GM12878 (cell line): ENCODE measurements around the gene ZNF691. TPM values are rescaled to one million over a fixed set of nuclear protein-coding genes. Genes with fewer than 3 reads are reported as not detected.
A peak's percentile ranks its signal among the peaks of the same experiment; 100 is the strongest.

ENCODE experiments used
- ASH2L ChIP-seq: fragments of 300-600, 200-600 bp; sonication (generic); IDR thresholded peaks from 2 replicates; pipeline ENCODE4 v1.6.1; 2017; ENCODE audit warnings: low read depth, mild to moderate bottlenecking, borderline replicate concordance
- BRCA1 ChIP-seq: IDR thresholded peaks from 2 replicates; pipeline ENCODE4 v1.6.1; 2011; ENCODE audit warnings: low read depth, low read length, improper control_type of control experiment
- CBFB ChIP-seq: IDR thresholded peaks from 2 replicates; pipeline ENCODE4 v1.6.1; 2016; ENCODE audit warnings: antibody characterized with exemption, low read depth
- CHD2 ChIP-seq: IDR thresholded peaks from 2 replicates; pipeline ENCODE4 v1.6.1; 2011; ENCODE audit warnings: low read depth, low read length, improper control_type of control experiment, borderline replicate concordance
- FOXM1 ChIP-seq: IDR thresholded peaks from 2 replicates; pipeline ENCODE4 v1.6.1; 2012; ENCODE audit warnings: low read depth, mild to moderate bottlenecking, inconsistent platforms, low read length, moderate library complexity
- GATAD2B ChIP-seq: fragments of 450-650 bp; conservative IDR thresholded peaks from 2 replicates; pipeline ENCODE4 v1.6.1; 2017; ENCODE audit warnings: low read depth, mild to moderate bottlenecking, moderate library complexity
- HDAC2 ChIP-seq: fragments of 200-600 bp; sonication (generic); IDR thresholded peaks from 2 replicates; pipeline ENCODE4 v1.6.1; 2017
- JUNB ChIP-seq: IDR thresholded peaks from 2 replicates; pipeline ENCODE4 v1.6.1; 2016; ENCODE audit warnings: antibody characterized with exemption, mild to moderate bottlenecking
- MEF2A ChIP-seq: IDR thresholded peaks from 2 replicates; pipeline ENCODE4 v1.6.1; 2011; ENCODE audit warnings: low read depth, mild to moderate bottlenecking, low read length, moderate library complexity; ENCODE audit not compliant: insufficient read depth
- MEF2B ChIP-seq: fragments of 450-650 bp; IDR thresholded peaks from 2 replicates; pipeline ENCODE4 v1.6.1; 2018; ENCODE audit warnings: mild to moderate bottlenecking, moderate library complexity; ENCODE audit not compliant: partially characterized antibody, poor library complexity, severe bottlenecking
- MTA2 ChIP-seq: fragments of 450-650 bp; IDR thresholded peaks from 2 replicates; pipeline ENCODE4 v1.6.1; 2016; ENCODE audit warnings: low read depth, mild to moderate bottlenecking, moderate library complexity
- NFIC ChIP-seq: IDR thresholded peaks from 2 replicates; pipeline ENCODE4 v1.6.1; 2012; ENCODE audit warnings: low read depth, mild to moderate bottlenecking, inconsistent platforms, low read length, moderate library complexity
- NFXL1 ChIP-seq: fragments of 450-650 bp; IDR thresholded peaks from 2 replicates; pipeline ENCODE4 v1.6.1; 2017; ENCODE audit warnings: antibody characterized with exemption, mild to moderate bottlenecking, borderline replicate concordance
- NRF1 ChIP-seq: conservative IDR thresholded peaks from 2 replicates; pipeline ENCODE4 v1.6.1; 2011; ENCODE audit warnings: mild to moderate bottlenecking, low read depth, low read length, improper control_type of control experiment
- POLR2AphosphoS5 ChIP-seq: IDR thresholded peaks from 2 replicates; pipeline ENCODE4 v1.6.1; 2011; ENCODE audit warnings: mild to moderate bottlenecking, low read length, inconsistent platforms
- RAD21 ChIP-seq: IDR thresholded peaks from 2 replicates; pipeline ENCODE4 v1.6.1; 2011; ENCODE audit warnings: mild to moderate bottlenecking, low read depth, low read length, moderate library complexity; ENCODE audit not compliant: insufficient read depth
- SPI1 ChIP-seq: IDR thresholded peaks from 2 replicates; pipeline ENCODE4 v1.6.1; 2011; ENCODE audit warnings: low read depth, mild to moderate bottlenecking, low read length, moderate library complexity, borderline replicate concordance; ENCODE audit not compliant: insufficient read depth
- SREBF2 ChIP-seq: IDR thresholded peaks from 2 replicates; pipeline ENCODE4 v1.6.1; 2012; ENCODE audit warnings: mild to moderate bottlenecking, low read length
- SRF ChIP-seq, 2 experiments: IDR thresholded peaks; 2 replicates each; pipeline ENCODE4 v1.6.1; 2011; ENCODE audit warnings: low read depth in 2 of 2, low read length in 2 of 2, mild to moderate bottlenecking in 1 of 2, moderate library complexity in 1 of 2
- YBX1 ChIP-seq: fragments of 450-650 bp; IDR thresholded peaks from 2 replicates; pipeline ENCODE4 v1.6.1; 2016; ENCODE audit warnings: antibody characterized with exemption
- ZNF274 ChIP-seq: IDR thresholded peaks from one replicate; pipeline ENCODE4 v1.8.0; 2011; ENCODE audit not compliant: insufficient read length, insufficient read depth
- polyA plus RNA-seq, 11 experiments: library from polyadenylated mRNA; depleted of rRNA in 4 of 11; unstranded in 6 of 11; stranded (reverse) in 5 of 11; fragments of >200 nt; fragmentation: Nextera tagmentation in 4 of 11; fragmentation: Illumina TruSeq in 1 of 11; extraction: Ambion mirVana in 4 of 11; extraction: Trizol in 1 of 11; gene quantifications; 1 replicate in 1 of 11; 2 replicates in 10 of 11; pipeline versions ENCODE4 v1.2.1 to v1.2.3, GENCODE V29; 2011 to 2016; ENCODE audit warnings: inconsistent platforms in 2 of 11, missing spikeins in 2 of 11, low read depth in 1 of 11
- total RNA-seq, 4 experiments: library from RNA; depleted of rRNA in 3 of 4; stranded (reverse); fragments of >200 nt in 3 of 4; fragmentation: Illumina TruSeq in 1 of 4; extraction: Trizol in 1 of 4; gene quantifications; 2 replicates each; pipeline versions ENCODE4 v1.2.1 to v1.2.3, GENCODE V29; 2013 to 2021
- TF ChIP-seq, protein P1 (sequence below): fragments of 450-650 bp; IDR thresholded peaks from 2 replicates; pipeline ENCODE4 v1.6.1; 2017; ENCODE audit warnings: mild to moderate bottlenecking, low read depth, inconsistent platforms; ENCODE audit not compliant: poor library complexity, severe bottlenecking
- TF ChIP-seq, protein P2 (sequence below): fragments of 450-650 bp; IDR thresholded peaks from 2 replicates; pipeline ENCODE4 v1.6.1; 2017; ENCODE audit warnings: borderline replicate concordance
- TF ChIP-seq, protein P3 (sequence below): fragments of 450-650 bp; IDR thresholded peaks from 2 replicates; pipeline ENCODE4 v1.6.1; 2017; ENCODE audit warnings: mild to moderate bottlenecking
- TF ChIP-seq, protein P4 (sequence below): IDR thresholded peaks from 2 replicates; pipeline ENCODE4 v1.6.1; 2011; ENCODE audit warnings: low read depth, low read length, improper control_type of control experiment, borderline replicate concordance

ZNF691 gene
- total and polyA plus RNA-seq, 10 of the 15 experiments (the other 5 are each of a cell fraction or from before 2014, with no cell fraction given), result 8.5 to 16.2 (median 12.2) TPM

DNA sequence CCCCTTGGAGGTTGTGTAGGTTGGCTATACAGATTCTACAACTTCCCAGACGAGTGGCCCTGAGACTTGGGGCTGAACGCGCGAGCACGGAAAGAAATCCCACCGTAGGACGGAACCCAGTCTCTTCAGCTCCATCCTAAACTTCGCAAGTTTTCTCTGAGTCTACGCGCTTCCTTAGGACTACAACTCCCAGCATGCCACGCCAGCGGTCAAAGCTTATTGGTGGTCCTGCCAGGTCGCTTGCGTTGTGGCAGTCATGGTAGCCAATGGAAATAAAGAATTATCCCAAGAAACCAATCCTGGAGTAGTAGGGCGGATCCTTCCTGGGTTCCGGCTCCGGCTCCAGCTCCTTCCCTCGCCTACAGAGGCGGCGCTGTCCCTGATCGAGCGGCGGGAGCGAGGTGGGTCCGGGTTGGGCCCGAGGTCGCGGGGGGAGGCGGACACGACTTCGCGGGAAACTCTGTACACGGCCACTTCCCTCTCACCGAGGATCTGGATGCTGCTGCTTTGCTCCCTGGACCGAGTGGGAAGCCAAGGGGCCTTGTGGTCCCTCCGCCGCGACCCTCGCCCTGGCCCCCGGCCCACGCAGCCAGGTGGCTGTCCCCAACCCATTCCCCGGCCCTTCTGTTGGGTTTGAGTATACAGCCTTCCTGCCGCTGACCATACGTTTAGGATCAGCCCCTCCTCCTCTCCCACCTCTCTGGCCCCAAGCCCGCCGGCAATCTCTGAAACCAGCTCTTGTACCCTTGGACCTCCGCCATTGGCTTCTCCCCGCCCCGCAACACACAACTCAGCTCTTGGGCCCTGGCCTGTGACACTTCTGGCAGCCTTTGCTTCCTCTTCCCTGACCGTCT lies at the start of gene ZNF691 (continued):
- TF ChIP-seq, protein P1, sequence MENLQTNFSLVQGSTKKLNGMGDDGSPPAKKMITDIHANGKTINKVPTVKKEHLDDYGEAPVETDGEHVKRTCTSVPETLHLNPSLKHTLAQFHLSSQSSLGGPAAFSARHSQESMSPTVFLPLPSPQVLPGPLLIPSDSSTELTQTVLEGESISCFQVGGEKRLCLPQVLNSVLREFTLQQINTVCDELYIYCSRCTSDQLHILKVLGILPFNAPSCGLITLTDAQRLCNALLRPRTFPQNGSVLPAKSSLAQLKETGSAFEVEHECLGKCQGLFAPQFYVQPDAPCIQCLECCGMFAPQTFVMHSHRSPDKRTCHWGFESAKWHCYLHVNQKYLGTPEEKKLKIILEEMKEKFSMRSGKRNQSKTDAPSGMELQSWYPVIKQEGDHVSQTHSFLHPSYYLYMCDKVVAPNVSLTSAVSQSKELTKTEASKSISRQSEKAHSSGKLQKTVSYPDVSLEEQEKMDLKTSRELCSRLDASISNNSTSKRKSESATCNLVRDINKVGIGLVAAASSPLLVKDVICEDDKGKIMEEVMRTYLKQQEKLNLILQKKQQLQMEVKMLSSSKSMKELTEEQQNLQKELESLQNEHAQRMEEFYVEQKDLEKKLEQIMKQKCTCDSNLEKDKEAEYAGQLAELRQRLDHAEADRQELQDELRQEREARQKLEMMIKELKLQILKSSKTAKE, result peak; percentile 72
- no peak for TF ChIP-seq MEF2A
- TF ChIP-seq SREBF2, result 0 out of 2 replicates have a peak, but pooled peaks have one; percentile 29
- no peak for TF ChIP-seq NFXL1
- TF ChIP-seq POLR2AphosphoS5, result peak; percentile 83
- TF ChIP-seq, protein P2, sequence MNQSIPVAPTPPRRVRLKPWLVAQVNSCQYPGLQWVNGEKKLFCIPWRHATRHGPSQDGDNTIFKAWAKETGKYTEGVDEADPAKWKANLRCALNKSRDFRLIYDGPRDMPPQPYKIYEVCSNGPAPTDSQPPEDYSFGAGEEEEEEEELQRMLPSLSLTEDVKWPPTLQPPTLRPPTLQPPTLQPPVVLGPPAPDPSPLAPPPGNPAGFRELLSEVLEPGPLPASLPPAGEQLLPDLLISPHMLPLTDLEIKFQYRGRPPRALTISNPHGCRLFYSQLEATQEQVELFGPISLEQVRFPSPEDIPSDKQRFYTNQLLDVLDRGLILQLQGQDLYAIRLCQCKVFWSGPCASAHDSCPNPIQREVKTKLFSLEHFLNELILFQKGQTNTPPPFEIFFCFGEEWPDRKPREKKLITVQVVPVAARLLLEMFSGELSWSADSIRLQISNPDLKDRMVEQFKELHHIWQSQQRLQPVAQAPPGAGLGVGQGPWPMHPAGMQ, result no peak
- TF ChIP-seq RAD21, result no peak
- TF ChIP-seq, protein P3, sequence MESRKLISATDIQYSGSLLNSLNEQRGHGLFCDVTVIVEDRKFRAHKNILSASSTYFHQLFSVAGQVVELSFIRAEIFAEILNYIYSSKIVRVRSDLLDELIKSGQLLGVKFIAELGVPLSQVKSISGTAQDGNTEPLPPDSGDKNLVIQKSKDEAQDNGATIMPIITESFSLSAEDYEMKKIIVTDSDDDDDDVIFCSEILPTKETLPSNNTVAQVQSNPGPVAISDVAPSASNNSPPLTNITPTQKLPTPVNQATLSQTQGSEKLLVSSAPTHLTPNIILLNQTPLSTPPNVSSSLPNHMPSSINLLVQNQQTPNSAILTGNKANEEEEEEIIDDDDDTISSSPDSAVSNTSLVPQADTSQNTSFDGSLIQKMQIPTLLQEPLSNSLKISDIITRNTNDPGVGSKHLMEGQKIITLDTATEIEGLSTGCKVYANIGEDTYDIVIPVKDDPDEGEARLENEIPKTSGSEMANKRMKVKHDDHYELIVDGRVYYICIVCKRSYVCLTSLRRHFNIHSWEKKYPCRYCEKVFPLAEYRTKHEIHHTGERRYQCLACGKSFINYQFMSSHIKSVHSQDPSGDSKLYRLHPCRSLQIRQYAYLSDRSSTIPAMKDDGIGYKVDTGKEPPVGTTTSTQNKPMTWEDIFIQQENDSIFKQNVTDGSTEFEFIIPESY, result no peak
- TF ChIP-seq YBX1, result no peak
- TF ChIP-seq CBFB, result 0 out of 2 replicates have a peak, but pooled peaks have one; percentile 48
- TF ChIP-seq NFIC, result no peak
- no peak for TF ChIP-seq HDAC2
- no peak for TF ChIP-seq ASH2L
- TF ChIP-seq SRF (IDR thresholded peaks at IDR 0.05; ENCODE audit: low read depth in 2 of 2, low read length in 2 of 2), result no peak
- no peak for TF ChIP-seq SPI1
- no peak for TF ChIP-seq FOXM1
- TF ChIP-seq GATAD2B, result peak; percentile 69
- no peak for TF ChIP-seq ZNF274
- no peak for TF ChIP-seq JUNB
- no peak for TF ChIP-seq MTA2
- TF ChIP-seq, protein P4, sequence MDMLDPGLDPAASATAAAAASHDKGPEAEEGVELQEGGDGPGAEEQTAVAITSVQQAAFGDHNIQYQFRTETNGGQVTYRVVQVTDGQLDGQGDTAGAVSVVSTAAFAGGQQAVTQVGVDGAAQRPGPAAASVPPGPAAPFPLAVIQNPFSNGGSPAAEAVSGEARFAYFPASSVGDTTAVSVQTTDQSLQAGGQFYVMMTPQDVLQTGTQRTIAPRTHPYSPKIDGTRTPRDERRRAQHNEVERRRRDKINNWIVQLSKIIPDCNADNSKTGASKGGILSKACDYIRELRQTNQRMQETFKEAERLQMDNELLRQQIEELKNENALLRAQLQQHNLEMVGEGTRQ, result no peak
- no peak for TF ChIP-seq BRCA1
- no peak for TF ChIP-seq NRF1
- TF ChIP-seq CHD2, result peak; percentile 96
- TF ChIP-seq MEF2B, result no peak
